Measurements from ENCODE around the gene SAYSD1. TPM values are rescaled to one million over a fixed set of nuclear protein-coding genes. Genes with fewer than 3 reads are reported as not detected.

The SAYSD1 gene
- 24.1 TPM for total RNA-seq

GRCh38 chr6:39114704-39115599, at the start of gene SAYSD1:
SAYSD1 (minus strand) TSS chr6:39115186; CDS start chr6:39115089, 97 bp downstream.

Other genes starting within 250 kb of the SAYSD1 start
- not detected for gene GLP1R, start 66.4 kb downstream of the SAYSD1 start, total RNA-seq
- not detected for gene KCNK5, start 114.3 kb upstream of the SAYSD1 start, total RNA-seq
- not detected for gene KCNK17, start 199.2 kb upstream of the SAYSD1 start, total RNA-seq
- not detected for gene KCNK16, start 207.5 kb upstream of the SAYSD1 start, total RNA-seq